ENCODE results near the gene CPS1.

The CPS1 gene

GRCh38 chr2:210546424-210547208 is 9.8 kb upstream of the CPS1 start:
- no peak for DNase-seq (ENCODE audit: low read depth in 2 of 2)

- no peak for DNase-seq (ENCODE audit: low read depth in 2 of 2)
Observed at GRCh38 chr2:210548031-210548430, 8.4 kb upstream of the CPS1 start.

- no peak for DNase-seq (ENCODE audit: low read depth in 2 of 2)
Observed at GRCh38 chr2:210548878-210549384, 7.5 kb upstream of the CPS1 start.

GRCh38 chr2:210551001-210551400 is 5.4 kb upstream of the CPS1 start:
- DNase-seq (ENCODE audit: low read depth in 2 of 2): no peak

- DNase-seq (ENCODE audit: low read depth in 2 of 2): no peak
Observed at GRCh38 chr2:210553373-210553772, 3.0 kb upstream of the CPS1 start.

GRCh38 chr2:210555555-210555954 is 844 bp upstream of the CPS1 start:
- DNase-seq (ENCODE audit: low read depth in 2 of 2): no peak

GRCh38 chr2:210557721-210558120 is 1.3 kb downstream of the CPS1 start:
- no peak for DNase-seq (ENCODE audit: low read depth in 2 of 2)

GRCh38 chr2:210558708-210559107 is 2.3 kb downstream of the CPS1 start:
- no peak for DNase-seq (ENCODE audit: low read depth in 2 of 2)

- DNase-seq (ENCODE audit: low read depth in 2 of 2): no peak
Observed at GRCh38 chr2:210559182-210559581, 2.8 kb downstream of the CPS1 start.

- no peak for DNase-seq (ENCODE audit: low read depth in 2 of 2)
Observed at GRCh38 chr2:210561475-210561874, 5.1 kb downstream of the CPS1 start.

- no peak for DNase-seq (ENCODE audit: low read depth in 2 of 2)
Observed at GRCh38 chr2:210562091-210562490, 5.7 kb downstream of the CPS1 start.

GRCh38 chr2:210562502-210563080 is 6.2 kb downstream of the CPS1 start:
- no peak for DNase-seq (ENCODE audit: low read depth in 2 of 2)

- no peak for DNase-seq (ENCODE audit: low read depth in 2 of 2)
Observed at GRCh38 chr2:210567279-210567678, 10.9 kb downstream of the CPS1 start.

- no peak for DNase-seq (ENCODE audit: low read depth in 2 of 2)
Observed at GRCh38 chr2:210568108-210568507, 11.7 kb downstream of the CPS1 start.

GRCh38 chr2:210577263-210578071 is 21.1 kb downstream of the CPS1 start:
- no peak for DNase-seq (ENCODE audit: low read depth in 2 of 2)

- DNase-seq (ENCODE audit: low read depth in 2 of 2): no peak
Observed at GRCh38 chr2:210584834-210585233, 28.4 kb downstream of the CPS1 start.

- DNase-seq (ENCODE audit: low read depth in 2 of 2): no peak
Observed at GRCh38 chr2:210586381-210586780, 30.0 kb downstream of the CPS1 start.

GRCh38 chr2:210591663-210592062 is 35.3 kb downstream of the CPS1 start:
- DNase-seq (ENCODE audit: low read depth in 2 of 2): no peak

GRCh38 chr2:210592726-210593125 is 36.3 kb downstream of the CPS1 start:
- DNase-seq (ENCODE audit: low read depth in 2 of 2): no peak

- no peak for DNase-seq (ENCODE audit: low read depth in 2 of 2)
Observed at GRCh38 chr2:210593166-210593565, 36.8 kb downstream of the CPS1 start.

GRCh38 chr2:210598219-210598618 is 41.8 kb downstream of the CPS1 start:
- no peak for DNase-seq (ENCODE audit: low read depth in 2 of 2)

- no peak for DNase-seq (ENCODE audit: low read depth in 2 of 2)
Observed at GRCh38 chr2:210599476-210599875, 43.1 kb downstream of the CPS1 start.

- no peak for DNase-seq (ENCODE audit: low read depth in 2 of 2)
Observed at GRCh38 chr2:210604666-210605065, 48.3 kb downstream of the CPS1 start.
